ENCODE data around the gene HMCN1.
A peak's percentile ranks its signal among the peaks of the same experiment; 100 is the strongest.

HMCN1 gene

GRCh38 chr1:185808631-185809030, 74.4 kb downstream of the HMCN1 start:
- no peak for DNase-seq

- no peak for DNase-seq
Measured at GRCh38 chr1:185811073-185811709, 77.0 kb downstream of the HMCN1 start.

GRCh38 chr1:185812934-185813333, 78.7 kb downstream of the HMCN1 start:
- no peak for DNase-seq

GRCh38 chr1:185813401-185813979, 79.3 kb downstream of the HMCN1 start:
- DNase-seq, result peak; percentile 70

GRCh38 chr1:185816460-185816859, 82.3 kb downstream of the HMCN1 start:
- DNase-seq, result no peak

- DNase-seq, result no peak
Measured at GRCh38 chr1:185819798-185820197, 85.6 kb downstream of the HMCN1 start.

GRCh38 chr1:185821612-185822385, 87.6 kb downstream of the HMCN1 start:
- DNase-seq, result no peak

- DNase-seq, result no peak
Measured at GRCh38 chr1:185823467-185823866, 89.3 kb downstream of the HMCN1 start.

- no peak for DNase-seq
Measured at GRCh38 chr1:185824106-185824505, 89.9 kb downstream of the HMCN1 start.

- no peak for DNase-seq
Measured at GRCh38 chr1:185825556-185825955, 91.4 kb downstream of the HMCN1 start.

- DNase-seq, result no peak
Measured at GRCh38 chr1:185834371-185834905, 100.2 kb downstream of the HMCN1 start.

- DNase-seq, result no peak
Measured at GRCh38 chr1:185835191-185835590, 101.0 kb downstream of the HMCN1 start.

- no peak for DNase-seq
Measured at GRCh38 chr1:185837711-185838110, 103.5 kb downstream of the HMCN1 start.

- DNase-seq, result no peak
Measured at GRCh38 chr1:185838111-185838510, 103.9 kb downstream of the HMCN1 start.

- DNase-seq, result no peak
Measured at GRCh38 chr1:185840880-185841279, 106.7 kb downstream of the HMCN1 start.

GRCh38 chr1:185843297-185843869, 109.2 kb downstream of the HMCN1 start:
- peak; percentile 77 for DNase-seq

GRCh38 chr1:185843986-185844385, 109.8 kb downstream of the HMCN1 start:
- no peak for DNase-seq

- DNase-seq, result no peak
Measured at GRCh38 chr1:185846672-185847444, 112.7 kb downstream of the HMCN1 start.

GRCh38 chr1:185849014-185849413, 114.8 kb downstream of the HMCN1 start:
- DNase-seq, result no peak

GRCh38 chr1:185850366-185850765, 116.2 kb downstream of the HMCN1 start:
- DNase-seq, result no peak

GRCh38 chr1:185853739-185854138, 119.5 kb downstream of the HMCN1 start:
- DNase-seq, result no peak

GRCh38 chr1:185856482-185856881, 122.3 kb downstream of the HMCN1 start:
- DNase-seq, result no peak

GRCh38 chr1:185857442-185857841, 123.3 kb downstream of the HMCN1 start:
- DNase-seq, result no peak
